ENCODE data around the gene HNF1B.

HNF1B gene

DNA sequence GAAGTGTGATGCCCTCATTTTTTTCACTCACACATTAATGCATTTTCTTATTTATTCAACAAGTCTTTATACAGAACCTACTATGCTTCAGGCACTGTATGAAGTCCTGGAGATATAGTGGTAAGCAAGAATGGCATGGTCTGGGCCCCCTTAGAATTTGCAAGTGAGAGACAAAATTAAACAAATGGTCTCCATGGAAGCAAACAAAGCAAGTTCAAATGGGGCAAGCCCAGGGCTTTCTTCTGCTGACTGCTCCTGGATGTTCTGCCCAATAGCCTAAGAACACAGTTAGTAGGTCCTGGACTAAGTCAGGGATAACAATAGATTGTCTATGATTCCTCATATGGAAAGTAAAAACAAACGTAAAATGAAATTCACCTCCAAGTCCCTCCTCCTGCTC, 70.3 kb downstream of the HNF1B start:
- TF ChIP-seq, protein P1, sequence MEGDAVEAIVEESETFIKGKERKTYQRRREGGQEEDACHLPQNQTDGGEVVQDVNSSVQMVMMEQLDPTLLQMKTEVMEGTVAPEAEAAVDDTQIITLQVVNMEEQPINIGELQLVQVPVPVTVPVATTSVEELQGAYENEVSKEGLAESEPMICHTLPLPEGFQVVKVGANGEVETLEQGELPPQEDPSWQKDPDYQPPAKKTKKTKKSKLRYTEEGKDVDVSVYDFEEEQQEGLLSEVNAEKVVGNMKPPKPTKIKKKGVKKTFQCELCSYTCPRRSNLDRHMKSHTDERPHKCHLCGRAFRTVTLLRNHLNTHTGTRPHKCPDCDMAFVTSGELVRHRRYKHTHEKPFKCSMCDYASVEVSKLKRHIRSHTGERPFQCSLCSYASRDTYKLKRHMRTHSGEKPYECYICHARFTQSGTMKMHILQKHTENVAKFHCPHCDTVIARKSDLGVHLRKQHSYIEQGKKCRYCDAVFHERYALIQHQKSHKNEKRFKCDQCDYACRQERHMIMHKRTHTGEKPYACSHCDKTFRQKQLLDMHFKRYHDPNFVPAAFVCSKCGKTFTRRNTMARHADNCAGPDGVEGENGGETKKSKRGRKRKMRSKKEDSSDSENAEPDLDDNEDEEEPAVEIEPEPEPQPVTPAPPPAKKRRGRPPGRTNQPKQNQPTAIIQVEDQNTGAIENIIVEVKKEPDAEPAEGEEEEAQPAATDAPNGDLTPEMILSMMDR (IDR thresholded peaks at IDR 0.05) = no peak
- Histone ChIP-seq H3K4me1 (no peaks in the 10 kb centered on the region), H2AFZ (no peak overlapping the region), H3K4me3 (ENCODE audit: low read depth, low read length) (no peak overlapping the region), H3K9me3 (ENCODE audit: control insufficient read depth, low read length) (no peaks in the 10 kb centered on the region), H3K27ac (no peak overlapping the region), H3K9ac (no peak overlapping the region), H3K27me3 (ENCODE audit: control insufficient read depth, insufficient read depth, low read length) (no peaks in the 10 kb centered on the region), H3K79me2 (no peaks in the 10 kb centered on the region), H3K36me3 (ENCODE audit: control insufficient read depth, insufficient read depth, low read length) (no peaks in the 10 kb centered on the region), H3K4me2 (ENCODE audit: low read length) (no peak overlapping the region)

- Histone ChIP-seq H3K4me1 (no peaks in the 10 kb centered on the region), H3K9ac (no peak overlapping the region), H2AFZ (no peak overlapping the region), H3K27me3 (ENCODE audit: control insufficient read depth, insufficient read depth, low read length) (no peaks in the 10 kb centered on the region), H3K9me3 (ENCODE audit: control insufficient read depth, low read length) (no peaks in the 10 kb centered on the region), H3K27ac (no peak overlapping the region), H3K36me3 (ENCODE audit: control insufficient read depth, insufficient read depth, low read length) (no peaks in the 10 kb centered on the region), H3K79me2 (no peaks in the 10 kb centered on the region), H3K4me3 (ENCODE audit: low read depth, low read length) (no peak overlapping the region), H3K4me2 (ENCODE audit: low read length) (no peak overlapping the region)
- TF ChIP-seq, protein P1 (IDR thresholded peaks at IDR 0.05) = no peak
Measured at GRCh38 chr17:37673386-37673785, 71.5 kb downstream of the HNF1B start.

DNA sequence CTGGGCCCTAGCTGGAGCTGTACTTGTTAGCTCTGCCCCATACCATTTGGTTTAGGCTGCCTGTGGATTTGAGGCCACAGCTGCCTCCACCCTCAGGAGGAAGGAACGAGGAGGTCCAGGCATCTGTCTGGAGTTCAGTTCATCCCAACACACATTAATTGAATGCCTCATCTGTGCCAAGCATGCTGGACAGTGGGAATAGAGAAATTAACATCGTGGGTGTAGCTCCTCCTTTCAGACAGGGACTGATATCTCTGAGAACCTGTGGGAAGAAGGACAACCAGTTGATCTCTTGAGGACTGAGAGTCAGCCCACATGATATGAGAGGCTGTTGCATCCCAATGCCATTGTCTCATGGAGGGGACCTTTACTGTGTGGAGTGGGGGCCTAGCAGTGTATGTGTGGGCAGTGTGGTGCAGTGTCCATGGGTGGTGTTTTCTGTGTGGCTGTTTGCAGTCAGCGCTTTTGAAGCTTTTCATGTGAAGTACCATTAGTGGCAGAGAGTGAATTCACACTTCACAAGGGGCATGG, 72.2 kb downstream of the HNF1B start:
- no peak overlapping the region for H2AFZ ChIP-seq
- no peaks in the 10 kb centered on the region for H3K79me2 ChIP-seq
- H3K9ac ChIP-seq = no peak overlapping the region
- TF ChIP-seq, protein P1 (IDR thresholded peaks at IDR 0.05) = no peak
- H3K9me3 ChIP-seq (ENCODE audit: control insufficient read depth, low read length) = no peaks in the 10 kb centered on the region
- H3K27ac ChIP-seq = no peak overlapping the region
- no peaks in the 10 kb centered on the region for H3K27me3 ChIP-seq (ENCODE audit: control insufficient read depth, insufficient read depth, low read length)
- H3K4me3 ChIP-seq (ENCODE audit: low read depth, low read length) = no peak overlapping the region
- H3K36me3 ChIP-seq (ENCODE audit: control insufficient read depth, insufficient read depth, low read length) = no peaks in the 10 kb centered on the region
- no peaks in the 10 kb centered on the region for H3K4me1 ChIP-seq
- H3K4me2 ChIP-seq (ENCODE audit: low read length) = no peak overlapping the region

DNA sequence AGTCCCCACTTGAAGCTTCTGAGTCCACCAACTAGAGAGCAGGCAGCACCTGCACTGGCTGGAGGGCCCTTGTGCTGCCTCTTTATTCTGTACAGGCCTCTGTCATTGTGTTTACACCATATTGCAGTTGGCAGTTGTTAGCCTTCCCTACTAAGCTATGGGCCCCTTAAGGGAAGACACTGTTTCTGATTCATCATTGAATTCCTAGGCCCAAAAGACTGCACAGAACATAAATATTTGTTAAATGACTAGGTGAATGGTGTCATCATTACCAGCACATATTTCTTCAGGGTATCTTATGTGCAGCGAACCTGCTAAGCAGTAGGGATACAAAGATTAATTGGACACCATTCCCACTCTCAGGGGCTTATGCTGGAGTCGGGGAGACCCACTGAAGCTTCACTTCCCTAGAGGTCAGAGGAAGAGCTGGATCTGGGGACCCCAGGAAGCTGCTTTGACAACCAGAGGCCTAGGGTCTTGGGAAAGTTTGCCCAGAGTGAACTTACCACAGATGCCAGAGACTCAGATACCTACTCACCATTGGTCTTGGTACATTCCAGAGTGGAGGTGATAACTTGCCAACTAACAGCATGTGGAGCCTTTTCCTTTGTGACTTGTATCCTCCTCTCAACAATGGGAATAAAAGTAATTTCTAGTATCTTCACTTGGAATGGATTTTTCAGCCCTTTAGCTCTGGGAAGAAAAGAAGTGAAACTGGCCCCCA, 72.9 kb downstream of the HNF1B start:
- Histone ChIP-seq H3K4me1 (no peaks in the 10 kb centered on the region), H3K27me3 (ENCODE audit: control insufficient read depth, insufficient read depth, low read length) (no peaks in the 10 kb centered on the region), H3K36me3 (ENCODE audit: control insufficient read depth, insufficient read depth, low read length) (no peaks in the 10 kb centered on the region), H3K9ac (no peak overlapping the region), H3K9me3 (ENCODE audit: control insufficient read depth, low read length) (no peaks in the 10 kb centered on the region), H2AFZ (no peak overlapping the region), H3K27ac (no peak overlapping the region), H3K79me2 (no peaks in the 10 kb centered on the region), H3K4me3 (ENCODE audit: low read depth, low read length) (no peak overlapping the region), H3K4me2 (ENCODE audit: low read length) (no peak overlapping the region)
- TF ChIP-seq, protein P1 (IDR thresholded peaks at IDR 0.05) = no peak
